Hematopoietic multipotent progenitor cell treated with erythropoietin and hydrocortisone succinate and interleukin-3 and kit ligand, for 17 days (in vitro differentiated cells): Measurements from ENCODE around the gene BIRC7.
A peak's percentile ranks its signal among the peaks of the same experiment; 100 is the strongest.
"Not testable (repeated sequence)": the region's sequence is repeated elsewhere in the genome, so short reads cannot be mapped to it uniquely, and the experiment has no call there.

Source experiments
- DNase-seq: peaks from one replicate; pipeline ENCODE4 v3.0.0-alpha.2; 2015; ENCODE audit warnings: low spot score

The BIRC7 gene

GRCh38 chr20:63208346-63208909 is 27.3 kb upstream of the BIRC7 start:
- DNase-seq, result no peak

- DNase-seq, result no peak
Observed at GRCh38 chr20:63210011-63210605, 25.6 kb upstream of the BIRC7 start.

GRCh38 chr20:63212393-63212730 is 23.3 kb upstream of the BIRC7 start:
- no peak for DNase-seq

- no peak for DNase-seq
Observed at GRCh38 chr20:63212792-63213191, 22.9 kb upstream of the BIRC7 start.

GRCh38 chr20:63214514-63214913 is 21.2 kb upstream of the BIRC7 start:
- DNase-seq, result no peak

DNA sequence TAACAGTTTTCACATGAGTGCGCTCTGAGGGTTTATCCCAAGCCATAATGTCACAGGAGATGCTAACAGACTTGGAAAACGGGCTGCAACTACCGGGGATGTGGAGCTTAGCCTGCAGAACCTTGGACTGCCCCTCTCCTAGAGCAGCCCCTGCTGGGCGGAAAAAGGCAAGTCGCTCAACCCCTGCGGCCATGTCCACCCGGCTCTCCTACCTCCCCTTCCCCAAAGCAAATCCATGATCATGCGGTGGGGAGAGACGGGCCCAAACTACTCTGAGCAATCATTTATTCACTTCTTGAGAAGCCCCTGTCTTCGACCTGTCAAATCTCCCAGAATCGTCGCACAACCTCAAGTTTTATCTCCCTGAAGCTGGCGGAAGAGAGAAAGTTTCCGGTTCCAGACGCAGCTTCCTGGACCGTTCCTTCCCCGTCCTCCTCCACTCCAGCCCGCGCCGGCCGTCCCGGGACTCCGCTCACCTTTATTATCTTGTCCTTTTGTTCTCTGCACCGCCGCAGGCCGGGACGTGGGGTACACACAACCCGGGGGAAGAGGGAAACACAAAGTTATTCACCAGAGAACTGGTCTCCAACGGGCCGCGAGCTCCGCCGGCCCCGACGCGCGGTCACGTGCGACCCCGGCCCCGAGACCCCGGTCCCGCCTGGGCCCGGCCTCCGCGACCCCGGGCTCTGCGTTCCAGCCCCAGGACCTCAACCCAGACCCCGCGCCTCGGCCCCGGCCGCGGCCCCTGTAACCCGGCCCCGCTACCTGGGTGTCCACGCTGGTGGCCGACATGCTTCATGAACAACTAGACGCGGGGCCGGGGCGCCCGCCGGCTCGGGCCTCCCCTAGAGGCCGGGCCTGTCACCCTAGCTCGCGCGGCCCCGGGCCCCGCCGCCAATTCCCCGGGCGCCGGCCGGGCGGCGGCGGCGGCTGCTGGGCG is 20.3 kb upstream of the BIRC7 start:
- DNase-seq, result peak; percentile 30

DNA sequence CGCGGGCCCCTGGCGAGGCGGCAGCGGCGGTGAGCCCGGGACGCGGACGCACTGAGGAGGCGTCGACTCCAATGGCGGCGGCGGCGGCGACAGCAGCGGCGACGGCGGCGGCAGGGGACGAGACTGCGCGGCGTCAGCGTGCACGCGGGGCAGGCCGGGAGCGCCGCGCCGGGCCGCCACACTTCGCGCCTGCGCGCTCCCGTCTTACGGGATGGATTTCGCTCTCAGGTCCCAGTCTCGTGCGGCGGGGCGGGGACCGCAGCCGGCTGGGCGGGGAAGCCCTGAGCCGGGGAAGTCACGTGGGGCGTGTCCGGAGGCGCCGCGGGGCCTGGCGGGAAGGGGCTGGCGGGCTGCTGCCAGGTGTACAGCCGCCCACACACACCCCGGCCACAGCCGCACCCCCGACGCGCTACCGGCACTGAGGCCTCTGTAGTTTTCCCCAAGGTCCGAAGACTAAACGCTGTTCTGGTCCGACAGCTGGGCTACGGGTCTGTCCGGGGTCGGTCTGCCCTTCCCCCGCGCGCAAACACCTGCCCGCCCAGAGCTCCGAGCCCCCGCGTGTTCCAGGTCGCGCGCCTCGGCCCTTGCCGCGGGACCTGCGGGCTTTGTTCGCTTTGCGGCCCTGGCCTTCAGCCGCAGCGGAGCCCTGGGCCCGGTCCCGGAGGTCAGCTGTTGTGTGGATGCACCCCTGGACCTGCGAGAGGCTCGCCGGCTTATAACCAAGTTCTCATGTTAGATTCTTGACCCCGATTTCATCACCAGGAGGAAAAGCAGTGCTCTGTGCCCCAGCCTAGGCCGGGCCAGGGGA is 19.5 kb upstream of the BIRC7 start, which contains the start of gene YTHDF1:
TSS of gene YTHDF1 (minus strand) at position 91 of the 808 bp plus-strand sequence. CDS start 239 bp downstream, outside the sequence.
- DNase-seq, result peak; percentile 95

GRCh38 chr20:63216849-63217471 is 18.7 kb upstream of the BIRC7 start:
- DNase-seq, result no peak

DNA sequence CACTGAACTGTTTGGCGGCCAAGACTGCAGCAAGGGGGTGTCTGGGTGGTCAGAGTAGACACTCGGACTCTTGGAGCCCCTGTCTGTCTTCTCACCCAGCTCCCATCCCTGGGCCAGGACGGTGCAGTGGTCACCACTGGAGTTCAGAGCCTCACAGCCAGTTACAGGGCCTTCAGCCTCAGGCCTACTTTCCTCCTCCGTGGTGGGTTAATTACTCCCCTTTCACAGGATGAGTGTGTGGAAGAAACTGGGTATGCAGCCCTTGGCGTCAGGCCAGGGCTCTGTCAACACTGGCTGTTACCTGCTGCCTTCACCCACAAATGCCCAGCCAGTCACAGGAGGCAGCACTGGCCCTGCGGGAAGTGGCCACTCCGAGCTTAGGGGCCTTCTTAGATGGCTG is 18.0 kb upstream of the BIRC7 start:
- DNase-seq, result no peak

- no peak for DNase-seq
Observed at GRCh38 chr20:63218701-63219446, 16.8 kb upstream of the BIRC7 start.

GRCh38 chr20:63219447-63219821 is 16.3 kb upstream of the BIRC7 start:
- DNase-seq, result no peak

DNA sequence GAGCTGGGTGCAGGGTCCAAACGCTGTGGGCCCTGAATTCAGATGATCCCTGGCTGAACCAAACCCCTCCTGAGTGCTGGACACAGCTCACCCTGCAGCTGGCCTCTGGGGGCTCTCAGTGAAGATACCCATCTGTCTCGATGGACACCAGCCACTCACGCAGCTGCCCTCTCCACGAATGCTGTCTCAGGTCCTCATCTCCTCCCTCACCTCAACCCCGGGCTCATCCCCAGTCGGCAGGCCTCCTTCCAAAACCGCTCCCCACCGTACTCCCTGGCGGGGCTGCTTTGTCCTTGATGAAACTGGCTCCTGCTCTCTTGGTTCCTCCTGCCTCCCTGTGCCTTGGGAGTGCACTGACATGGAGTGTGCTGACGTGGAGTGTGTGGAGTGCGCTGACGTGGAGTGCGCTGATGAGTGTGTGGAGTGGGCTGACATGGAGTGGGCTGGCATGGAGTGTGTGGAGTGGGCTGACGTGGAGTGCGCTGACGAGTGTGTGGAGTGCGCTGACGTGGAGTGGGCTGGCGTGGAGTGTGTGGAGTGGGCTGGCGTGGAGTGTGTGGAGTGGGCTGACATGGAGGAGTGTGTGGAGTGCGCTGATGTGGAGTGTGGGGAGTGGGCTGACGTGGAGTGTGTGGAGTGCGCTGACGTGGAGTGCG is 15.7 kb upstream of the BIRC7 start:
- DNase-seq, result no peak

GRCh38 chr20:63220696-63221399 is 14.9 kb upstream of the BIRC7 start:
- DNase-seq, result no peak

- DNase-seq, result not testable (repeated sequence)
Observed at GRCh38 chr20:63221400-63222053, 14.2 kb upstream of the BIRC7 start.

- DNase-seq, result no peak
Observed at GRCh38 chr20:63222541-63222940, 13.2 kb upstream of the BIRC7 start.

DNA sequence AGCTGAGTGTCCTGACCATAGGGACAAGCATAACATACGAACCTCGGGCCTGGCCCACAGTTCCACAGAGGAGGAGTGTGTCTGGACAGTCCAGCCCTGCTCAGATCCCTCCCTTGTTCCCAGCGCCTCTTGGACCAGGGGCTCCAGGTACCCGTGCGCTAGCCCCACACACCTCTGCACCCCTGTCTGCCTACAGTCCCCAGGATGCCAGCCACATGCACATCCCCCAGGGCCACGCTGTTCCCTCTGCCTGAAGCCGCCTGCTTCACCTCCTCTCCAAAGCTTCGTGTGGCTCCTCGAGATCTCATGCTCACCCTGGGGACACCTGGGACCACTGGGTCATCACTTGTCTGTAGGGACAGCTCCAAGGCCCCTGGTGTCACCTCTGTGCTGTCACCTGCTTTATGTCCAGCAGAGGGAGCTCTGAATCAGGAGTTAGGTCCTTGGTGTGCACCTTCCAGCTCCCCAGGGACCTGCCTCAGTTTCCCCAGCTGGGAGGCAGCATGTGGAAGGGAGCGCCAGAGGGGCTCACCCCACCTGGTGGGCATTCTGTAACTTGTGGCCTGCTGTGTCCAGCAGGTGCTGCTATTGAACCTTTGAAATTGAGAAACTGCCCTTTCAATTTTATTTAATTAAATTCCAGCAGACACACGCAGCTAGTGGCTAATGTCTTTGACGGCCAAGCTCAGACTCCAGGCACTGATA is 12.4 kb upstream of the BIRC7 start:
- DNase-seq, result peak; percentile 54

- DNase-seq, result no peak
Observed at GRCh38 chr20:63223826-63224207, 11.9 kb upstream of the BIRC7 start.

- no peak for DNase-seq
Observed at GRCh38 chr20:63224412-63225081, 11.2 kb upstream of the BIRC7 start.
